Measurements from ENCODE around the gene DHRS13.
A peak's percentile ranks its signal among the peaks of the same experiment; 100 is the strongest.
"Not testable (repeated sequence)": the region's sequence is repeated elsewhere in the genome, so short reads cannot be mapped to it uniquely, and the experiment has no call there.

DHRS13 gene

DNA sequence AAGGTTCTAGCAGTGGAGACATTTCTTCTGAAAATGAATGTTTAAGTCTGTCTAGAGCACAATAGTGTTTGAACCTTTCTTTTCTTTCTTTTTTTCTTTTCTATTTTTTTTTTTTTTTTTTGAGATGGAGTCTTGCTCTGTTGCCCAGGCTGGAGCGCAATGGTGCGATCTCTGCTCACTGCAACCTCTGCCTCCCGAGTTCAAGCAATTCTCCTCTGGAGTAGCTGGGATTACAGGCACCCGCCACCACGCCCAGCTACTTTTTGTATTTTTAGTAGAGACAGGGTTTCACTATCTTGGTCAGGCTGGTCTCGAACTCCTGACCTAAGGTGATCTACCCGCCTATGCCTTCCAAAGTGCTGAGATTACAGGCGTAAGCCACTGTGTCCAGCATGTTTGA is 31.6 kb upstream of the DHRS13 start:
- DNase-seq = not testable (repeated sequence)

DNA sequence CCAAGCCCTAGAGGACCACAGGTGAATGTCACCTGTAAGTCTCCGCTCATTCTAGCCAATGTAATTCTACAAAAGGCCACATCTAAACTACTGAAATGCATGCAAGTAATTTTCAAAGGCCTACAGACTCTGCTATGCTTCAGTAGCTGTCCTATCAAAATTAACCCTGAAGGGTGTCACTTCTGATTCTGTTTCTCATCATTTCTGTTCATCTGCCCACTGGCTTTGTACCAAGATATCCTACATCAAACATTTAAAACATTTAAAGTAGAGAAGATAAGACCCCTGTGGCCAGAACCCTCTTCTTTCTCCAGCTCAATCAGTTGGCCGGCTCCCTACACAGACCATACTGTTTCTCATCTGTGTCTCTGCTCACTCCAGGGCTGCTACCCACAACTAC is 26.9 kb upstream of the DHRS13 start:
- DNase-seq = no peak

DNA sequence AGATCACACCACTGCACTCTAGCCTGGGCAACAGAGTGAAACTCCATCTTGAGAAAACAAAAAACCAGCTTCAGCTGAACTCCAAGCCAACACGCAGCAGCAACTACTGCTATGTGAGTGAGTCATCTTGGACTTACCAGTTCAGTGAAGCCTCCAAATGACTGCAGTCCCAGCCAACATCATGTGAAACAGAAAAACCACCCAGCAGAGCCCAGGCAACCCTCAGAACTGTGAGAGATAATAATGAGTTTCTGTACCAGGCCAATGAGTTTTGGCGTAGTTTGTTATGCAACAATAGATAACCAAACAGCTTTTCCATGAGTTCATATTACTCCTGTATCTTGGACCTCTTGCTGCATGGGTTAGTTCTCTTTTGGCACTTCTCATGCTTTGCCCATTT is 25.2 kb upstream of the DHRS13 start:
- no peak for DNase-seq

DNA sequence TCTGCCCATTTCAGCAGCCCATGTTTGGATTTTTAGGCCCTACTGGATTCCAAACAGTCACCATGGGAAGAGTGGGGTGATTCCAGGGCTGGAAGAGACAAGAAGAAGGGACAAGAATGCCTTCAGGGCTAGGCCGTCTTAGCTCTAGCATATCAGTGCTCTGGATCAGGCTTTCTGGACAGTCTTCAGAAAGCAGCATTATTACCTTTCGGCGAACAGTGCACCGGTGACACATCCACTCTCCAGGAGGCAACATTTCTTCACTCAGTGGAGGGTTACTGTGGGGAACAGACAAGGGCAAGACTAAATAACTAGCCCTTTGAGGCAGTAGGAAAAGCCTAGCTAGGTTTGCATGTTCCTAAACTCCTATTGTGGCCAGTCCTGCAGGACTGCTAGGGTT is 23.9 kb upstream of the DHRS13 start:
- no peak for DNase-seq

DNA sequence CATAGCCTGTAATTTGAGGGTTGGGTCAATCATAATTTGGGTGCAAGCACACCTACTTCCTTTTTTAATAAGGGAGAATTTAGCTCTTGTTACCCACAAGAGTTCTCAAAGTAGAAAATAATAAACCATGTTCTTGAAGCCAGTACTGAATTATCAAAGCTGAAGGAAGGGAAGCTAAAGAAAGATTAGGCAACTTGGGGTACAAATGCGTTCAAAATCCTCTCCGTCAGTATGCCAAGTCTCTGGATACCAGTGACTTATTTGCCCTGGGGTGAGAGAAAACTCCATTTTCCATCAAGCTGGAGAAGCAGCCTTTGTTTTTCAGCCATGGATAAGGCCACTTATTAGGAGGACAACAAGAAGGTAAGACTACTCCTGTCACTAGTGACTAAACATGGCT is 23.5 kb upstream of the DHRS13 start:
- DNase-seq = no peak

DNA sequence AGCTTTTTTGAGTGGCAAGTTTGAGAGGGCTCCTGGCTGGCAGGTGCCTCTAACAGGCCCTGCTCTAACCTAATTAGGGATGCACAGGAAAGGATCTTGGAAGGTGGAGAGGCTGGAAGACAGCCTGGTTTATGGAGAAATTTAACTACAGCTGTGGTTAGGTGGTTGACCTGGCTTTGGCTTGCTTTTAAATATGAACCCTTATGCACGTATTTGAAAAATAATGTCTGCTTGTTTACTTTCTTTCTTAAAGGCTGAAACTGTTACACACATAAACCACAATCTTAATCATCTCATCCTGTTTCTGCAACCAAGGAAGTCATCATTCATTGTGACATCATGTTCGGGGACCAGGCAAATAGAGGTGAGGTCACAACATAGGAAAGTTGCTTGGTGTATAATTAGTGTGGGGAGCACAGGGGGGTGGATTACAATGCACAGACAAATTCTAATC is 23.1 kb upstream of the DHRS13 start:
- DNase-seq = no peak

DNA sequence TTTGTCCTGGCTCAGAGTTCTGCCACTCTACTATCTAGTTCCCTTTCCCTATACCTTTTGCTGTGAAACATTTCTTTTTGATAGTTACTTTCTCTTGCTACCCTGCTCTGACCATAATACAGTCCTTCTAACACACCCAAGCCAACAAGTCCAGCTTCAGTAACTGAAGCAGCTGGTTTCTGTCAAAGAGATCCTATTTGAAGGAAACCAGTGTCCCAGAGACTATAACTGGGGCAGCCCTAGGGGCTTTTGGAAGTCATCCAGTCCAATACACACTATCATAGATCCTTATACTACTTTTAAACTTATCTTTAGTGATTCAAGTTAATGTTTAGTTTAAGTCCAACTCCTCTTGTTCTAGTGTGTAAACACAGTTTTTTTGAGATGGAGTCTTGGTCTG is 17.3 kb upstream of the DHRS13 start:
- no peak for DNase-seq

DNA sequence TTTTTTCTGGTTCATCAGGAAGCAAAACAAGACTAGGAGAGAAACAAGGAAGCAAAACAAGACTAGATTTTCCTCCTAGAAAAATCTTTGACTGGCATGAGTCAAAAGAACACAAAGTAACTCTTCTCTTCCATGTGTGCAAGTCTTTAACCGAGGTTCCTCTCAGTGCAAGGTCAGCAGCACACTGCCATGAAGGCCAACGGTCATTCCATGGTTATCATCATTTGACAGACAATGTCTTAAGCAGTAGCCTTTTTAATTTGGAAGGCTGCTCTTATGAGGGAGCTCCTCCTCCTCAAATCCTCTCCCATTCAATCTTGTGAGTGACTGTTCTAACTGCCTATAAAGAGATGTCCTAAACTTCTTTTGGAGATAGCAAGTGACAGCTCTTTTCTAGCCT is 15.4 kb upstream of the DHRS13 start:
- no peak for DNase-seq

DNA sequence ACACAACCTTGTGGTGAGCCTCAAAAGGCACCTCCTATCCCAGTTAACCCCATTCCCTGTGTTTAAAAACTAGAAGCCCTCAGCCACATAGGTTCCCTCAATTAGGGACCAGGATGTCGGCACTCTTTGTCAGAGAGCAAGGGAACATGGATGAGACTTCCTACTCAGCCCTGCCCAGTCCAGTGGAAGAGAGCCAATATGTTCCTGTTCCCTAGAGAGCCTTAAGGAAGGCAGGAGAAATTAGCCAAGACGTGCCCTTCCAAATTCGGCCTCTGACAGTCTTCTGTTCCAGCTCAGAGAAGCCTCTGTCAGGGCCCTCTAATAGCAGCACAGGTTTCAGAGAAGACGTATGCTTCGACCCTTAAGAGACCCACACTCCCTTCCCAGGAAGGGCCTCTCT is 14.6 kb upstream of the DHRS13 start:
- DNase-seq = no peak

DNA sequence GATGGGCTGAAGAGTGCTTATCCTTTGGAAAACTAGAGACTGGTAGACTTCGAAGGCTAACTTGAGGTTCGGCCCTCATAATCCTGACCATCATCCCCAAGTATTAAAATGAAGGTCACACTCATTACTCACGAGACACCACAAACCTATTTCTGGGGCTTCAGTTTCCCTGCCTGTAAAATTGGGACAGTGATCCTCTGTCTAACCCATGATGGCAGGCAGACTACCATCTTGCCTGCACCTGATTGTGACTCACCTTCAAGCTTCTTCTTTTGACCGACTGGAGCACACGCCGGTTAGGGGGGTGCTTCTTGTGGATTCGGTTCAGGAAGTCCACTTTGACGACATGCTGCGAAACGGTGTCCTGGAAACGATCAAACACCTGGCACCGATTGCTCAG is 14.2 kb upstream of the DHRS13 start:
- no peak for DNase-seq

DNA sequence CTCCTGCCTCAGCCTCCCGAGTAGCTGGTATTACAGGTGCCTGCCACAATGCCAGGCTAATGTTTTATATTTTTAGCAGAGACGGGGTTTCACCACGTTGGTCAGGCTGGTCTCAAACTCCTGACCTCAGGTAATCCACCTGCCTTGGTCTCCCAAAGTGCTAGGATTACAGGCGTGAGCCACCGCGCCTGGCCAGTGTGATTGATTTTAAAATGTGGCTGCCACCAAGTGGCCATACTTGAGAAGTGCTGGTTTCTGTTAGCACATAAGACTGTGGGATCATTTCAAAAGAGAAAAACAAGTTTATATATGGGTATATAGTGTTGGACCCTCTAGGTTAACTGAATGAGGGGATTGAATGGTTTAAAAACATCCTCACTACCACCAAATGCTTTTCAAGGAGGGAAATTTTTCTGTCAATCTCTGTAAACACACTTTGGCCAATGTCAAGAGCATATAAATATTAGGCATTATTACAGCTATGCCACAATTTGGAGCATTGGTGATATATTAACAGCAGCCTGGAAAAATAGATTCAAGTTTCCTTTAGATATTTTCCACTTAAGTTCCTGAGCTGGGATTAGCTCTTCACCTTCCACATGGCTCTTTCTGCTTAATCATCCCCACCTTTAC is 13.5 kb upstream of the DHRS13 start:
- DNase-seq = peak in 1 of 2 experiments; percentile 73

DNA sequence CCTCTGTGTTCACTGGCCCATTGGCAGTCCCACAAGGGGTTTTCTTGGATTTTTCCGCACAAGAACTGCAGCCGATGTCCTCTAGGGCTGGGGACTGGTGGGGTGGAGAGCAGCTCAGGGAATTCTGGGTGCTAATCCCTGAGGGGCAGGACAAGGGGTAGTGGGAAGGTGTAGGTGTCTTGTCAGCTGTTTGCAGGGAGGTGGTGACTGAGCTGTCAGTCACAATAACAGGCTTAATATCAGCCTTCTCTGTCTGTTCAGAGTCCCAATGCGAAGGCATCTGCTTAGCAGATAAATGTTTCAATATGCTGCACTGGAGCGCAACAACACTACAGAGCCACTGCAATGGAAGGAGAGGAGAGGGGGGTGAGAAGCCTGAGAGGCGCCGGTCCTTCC is 10.1 kb upstream of the DHRS13 start:
- DNase-seq = no peak

DNA sequence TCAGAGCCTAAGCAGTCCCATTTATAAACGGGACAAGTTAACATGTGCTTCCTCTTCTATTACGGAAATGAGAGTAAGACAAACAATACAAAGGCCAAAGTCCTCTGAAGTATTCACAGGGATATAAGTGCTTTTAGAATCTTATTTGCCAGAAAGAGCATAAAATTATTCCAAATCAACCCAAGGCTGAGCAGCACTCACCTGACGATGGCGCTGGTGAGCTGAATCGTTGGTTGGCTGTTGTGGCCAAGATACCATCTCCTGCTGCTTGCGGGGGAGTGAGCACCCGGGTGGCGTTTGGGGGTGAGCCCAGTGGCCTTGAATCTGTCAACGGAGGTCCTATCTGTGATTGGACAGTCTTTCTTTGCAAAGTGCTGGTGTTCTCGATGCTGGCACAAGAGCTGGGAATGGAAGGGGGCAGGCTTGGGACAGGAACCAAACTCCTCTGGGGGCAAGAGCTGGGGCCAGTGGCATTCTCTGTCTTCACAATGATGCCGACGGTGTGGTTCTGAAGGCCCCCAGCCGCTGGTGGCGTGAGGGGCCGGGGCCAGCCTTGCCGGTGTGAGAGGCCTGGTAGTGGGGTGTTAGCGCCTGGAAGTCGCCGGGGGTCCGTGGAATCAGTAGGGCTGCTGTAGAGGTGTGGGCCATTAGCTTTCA is 9.5 kb upstream of the DHRS13 start:
- no peak for DNase-seq

DNA sequence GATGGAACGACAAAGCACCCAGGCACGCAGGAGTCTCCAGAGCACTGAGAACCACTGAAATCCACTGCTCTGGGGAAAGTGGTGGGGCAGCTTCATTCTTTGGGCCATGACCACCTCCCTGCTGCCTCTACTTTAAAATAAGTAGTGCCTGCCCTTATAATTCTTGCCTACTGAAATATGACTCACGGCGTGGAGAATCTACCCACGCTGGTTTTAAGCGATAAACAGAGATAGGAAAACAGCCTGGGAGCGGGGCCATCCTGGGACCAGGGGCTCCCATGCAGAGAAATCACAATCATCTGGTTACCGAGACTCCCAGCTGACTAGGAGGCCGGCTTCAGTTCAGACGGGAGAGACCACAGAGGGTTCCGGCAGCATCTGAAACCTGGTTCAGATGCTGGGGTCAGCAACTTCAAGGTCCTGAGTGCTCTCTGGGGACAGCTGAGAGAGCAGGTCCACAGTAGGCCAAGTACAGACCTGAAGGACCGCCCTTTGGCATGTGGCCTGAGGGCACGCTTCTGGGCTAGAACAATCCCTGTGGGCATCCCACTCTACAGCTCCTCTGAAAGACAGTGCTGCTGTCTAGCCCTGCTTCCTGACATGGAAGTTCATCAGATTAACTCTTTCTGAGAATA is 8.6 kb upstream of the DHRS13 start:
- no peak for DNase-seq

DNA sequence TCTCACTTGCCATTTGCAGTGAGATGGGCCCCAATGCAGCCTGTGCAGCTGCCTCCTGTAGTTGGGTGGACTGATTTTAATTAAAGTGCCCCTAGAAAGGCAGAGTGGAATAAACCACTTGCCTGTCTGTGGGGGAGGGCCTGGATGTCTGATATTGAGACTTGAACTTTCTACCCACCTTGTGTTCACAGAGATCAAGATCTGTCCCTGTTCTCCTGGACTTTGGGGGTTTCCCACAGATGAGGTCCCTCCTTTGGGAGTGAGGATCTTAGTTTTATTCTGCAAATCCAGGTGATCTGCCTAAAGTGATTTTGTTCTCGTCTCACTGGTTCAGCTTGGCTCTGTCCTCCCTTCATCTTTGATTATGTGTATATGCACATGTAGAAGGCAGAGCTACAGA is 7.7 kb upstream of the DHRS13 start:
- DNase-seq = no peak

DNA sequence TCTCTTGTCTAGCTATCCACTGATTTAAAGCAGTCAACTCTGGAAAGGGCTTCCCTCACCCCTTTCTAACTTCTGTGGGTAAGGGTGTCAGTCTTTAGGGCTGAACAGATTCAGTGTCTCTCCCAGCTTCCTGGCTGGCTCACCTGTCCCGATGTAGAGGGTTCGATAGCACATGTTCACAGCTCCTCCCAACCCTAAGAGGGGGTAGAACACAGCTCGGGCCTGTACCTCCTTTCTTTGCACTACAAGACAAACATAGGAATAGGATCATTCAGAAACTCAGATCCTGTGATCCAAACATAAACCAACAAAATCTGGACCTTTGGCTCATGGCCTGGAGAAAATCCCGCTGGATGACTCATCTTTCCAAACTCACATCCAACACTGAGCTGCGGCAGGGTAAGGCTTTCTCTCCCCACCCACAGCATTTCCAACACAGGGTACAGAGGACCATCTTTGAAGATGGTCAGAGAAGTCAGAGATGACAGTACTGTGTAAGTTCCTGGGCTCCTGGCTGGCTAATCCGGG is 5.8 kb upstream of the DHRS13 start:
- DNase-seq = no peak

DNA sequence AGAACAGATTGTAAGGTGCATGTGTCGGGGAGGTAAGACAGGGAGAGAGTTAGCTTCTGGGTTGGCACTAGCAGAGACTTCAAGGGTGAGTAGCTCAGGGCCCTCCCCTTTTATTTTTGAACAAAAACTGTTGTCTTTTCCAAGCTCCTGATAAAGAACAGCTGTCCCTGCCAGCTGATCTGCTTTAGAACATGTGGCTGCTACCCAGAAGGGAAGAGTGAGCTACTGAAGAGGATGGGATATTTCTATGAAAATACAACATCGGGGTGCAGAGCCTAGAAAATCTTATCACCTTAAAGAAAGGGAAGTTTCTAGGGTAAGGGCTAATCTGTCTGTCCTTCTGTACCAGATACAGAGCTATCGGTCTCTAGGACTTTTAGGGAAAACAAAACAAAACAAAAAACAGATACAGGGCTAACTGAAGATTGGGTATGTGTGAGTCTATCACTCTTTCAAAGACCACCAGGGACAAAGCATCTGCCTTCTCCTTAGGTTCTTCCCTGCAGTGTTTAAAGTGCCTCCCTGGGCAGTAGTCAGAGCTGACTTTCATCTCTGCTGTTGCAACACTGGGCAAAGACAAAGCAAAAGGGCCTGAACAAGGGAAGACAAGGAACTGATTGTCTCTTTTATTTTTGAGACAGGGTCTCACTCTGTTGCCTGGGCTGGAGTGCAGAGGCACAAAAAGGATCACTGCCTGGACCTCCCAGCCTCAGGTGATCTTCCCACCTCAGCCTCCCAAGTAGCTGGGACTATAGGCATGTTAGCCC is 5.0 kb upstream of the DHRS13 start:
- no peak for DNase-seq

DNA sequence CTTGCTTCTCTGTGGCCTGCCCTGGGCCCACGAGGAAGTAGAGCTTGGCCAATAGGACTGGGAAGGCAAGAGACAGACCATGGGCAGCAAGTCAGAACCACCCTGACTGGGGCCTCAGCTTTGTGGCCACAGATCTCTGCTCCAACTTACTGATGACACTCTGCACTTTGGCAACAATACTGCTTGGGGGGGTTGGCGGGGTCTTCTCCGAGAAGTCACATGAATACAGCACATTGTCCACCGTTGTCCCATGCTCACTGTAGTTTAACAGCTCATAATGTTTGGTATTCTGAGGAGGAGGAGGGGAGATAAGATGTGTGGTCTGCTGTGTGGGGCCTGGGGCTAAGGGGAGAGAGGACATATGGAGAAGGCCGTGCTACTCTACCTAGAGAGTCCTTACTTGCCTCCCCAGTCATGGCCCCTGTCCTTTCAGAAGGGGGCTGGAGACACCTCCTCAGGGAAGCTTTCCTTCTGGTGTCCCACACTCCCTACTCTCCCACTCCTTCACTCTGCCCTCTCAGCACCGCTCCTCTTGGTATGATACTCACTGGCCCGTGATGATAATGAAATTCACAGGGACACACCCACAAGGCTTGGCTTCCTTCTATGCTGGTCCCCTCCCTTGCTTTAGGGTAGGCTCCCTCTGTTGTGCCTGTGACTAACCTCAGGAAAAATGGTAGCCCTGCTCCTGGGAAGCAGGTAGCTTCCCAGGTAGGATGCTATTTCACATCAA is 4.0 kb upstream of the DHRS13 start:
- DNase-seq = no peak

DNA sequence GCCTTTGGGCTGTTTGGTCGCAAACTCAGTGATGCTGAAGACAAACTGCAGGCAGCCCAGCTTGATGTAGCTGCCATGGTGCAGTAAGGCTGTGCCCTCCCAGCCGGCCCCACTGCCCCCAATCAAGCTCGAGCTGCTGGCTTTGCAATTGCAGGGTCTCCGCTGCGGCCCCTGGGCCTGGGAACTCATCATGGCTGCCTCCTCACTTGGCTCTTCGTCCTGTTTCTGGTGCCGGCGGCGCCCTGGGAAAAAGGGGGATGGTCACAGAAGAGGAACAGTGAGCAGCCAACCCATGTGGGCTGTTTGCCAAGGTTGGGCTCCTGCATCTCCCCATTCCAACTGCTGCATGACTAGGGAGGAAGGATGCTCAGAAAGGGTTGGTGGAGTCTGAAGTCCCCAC is 3.4 kb upstream of the DHRS13 start:
- no peak for DNase-seq

DNA sequence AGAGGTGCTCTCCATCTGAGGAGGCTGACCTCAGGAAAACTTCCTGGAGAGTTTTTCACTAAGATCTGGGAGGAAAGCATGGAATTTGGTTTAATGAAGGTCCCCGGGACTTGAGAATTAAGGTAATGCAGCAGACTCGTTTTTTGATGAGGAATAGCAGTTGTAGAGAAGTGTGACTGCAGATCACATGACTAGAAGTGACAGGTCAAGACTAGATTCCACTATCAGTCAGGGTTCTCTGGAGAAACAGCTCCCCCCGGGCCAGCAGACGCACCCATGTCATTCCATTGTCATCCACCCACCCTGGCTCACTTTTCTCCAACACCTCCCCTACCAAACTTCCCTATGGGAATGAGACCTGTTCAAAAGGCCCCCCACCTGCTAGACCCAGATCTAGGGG is 1.9 kb upstream of the DHRS13 start:
- DNase-seq = no peak

DNA sequence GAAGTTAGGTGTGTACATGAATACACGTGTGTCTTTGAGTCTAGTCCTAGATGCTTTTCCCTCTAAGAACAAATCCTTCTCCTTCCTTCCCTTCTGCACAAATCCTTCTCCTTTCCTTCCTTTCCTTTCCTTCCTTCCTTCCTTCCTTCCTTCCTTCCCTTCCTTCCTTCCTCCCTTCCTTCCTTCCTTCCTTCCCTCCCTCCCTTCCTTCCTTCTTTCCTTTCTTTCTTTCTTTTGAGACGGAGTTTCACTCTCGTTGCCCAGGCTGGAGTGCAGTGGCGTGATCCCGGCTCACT is 615 bp upstream of the DHRS13 start:
- not testable (repeated sequence) for DNase-seq

DNA sequence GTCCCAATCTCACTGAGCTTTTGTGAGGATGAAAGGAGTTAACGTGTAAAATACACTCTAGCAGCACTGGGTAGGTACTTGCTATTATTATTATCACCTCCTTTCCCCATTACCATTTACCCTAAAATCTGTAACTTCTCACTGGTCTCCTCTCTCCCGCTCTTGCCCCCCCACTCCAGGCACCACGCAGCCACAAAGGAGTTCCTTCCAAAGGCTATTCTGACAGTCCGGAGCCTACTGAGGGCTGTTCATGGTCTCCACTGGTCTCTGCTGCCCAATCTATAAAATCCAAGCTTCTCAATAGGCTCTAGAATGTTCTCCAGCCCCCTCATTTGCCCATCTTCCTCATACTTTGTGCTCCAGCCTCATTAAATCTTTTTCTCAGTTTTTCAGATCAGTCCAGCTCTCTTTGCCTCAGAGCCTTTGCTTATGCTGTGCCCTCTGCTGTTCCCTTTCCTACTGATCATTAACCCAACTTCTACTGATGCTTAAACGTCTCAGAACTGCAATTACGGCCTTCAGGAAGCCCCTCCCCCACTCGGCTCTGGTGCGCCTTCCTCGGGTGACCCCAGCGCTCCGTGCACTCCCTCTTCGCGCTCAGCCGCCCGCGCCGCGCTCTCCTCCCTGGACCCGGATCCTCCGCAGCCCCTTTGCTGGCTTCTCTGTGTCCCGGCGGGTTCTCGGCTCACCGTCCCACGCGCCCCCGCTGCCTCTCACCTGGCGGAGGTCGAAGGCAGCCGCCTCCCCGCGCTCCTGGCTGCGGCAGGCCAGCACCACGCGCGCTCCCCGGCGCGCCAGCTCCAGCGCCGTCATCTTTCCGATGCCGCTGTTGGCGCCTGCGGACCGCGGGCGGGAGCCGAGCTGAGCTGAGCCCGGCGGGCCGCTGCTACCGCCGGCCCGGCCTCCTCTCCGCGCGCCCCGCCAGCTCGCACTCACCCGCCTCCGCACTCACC is 737 bp downstream of the DHRS13 start:
- DNase-seq = peak; percentile 75 to 94
